NCI-H748 (cell line): ENCODE results near the gene TMEM39A.

Experiments
- DNase-seq: peaks from one replicate; lab custom pipeline; 2025; ENCODE audit not compliant: unreplicated experiment; lab: John Stamatoyannopoulos, UW

Gene TMEM39A

GRCh38 chr3:119463171-119464169, at the start of gene TMEM39A:
Gene TMEM39A, minus strand, starts transcription at chr3:119463615. Its CDS starts 1,541 bp downstream, at chr3:119462074.
- DNase-seq, result peak; percentile 98

- no peak for DNase-seq
Observed at GRCh38 chr3:119510690-119511089, 47.3 kb upstream of the TMEM39A start.

DNA sequence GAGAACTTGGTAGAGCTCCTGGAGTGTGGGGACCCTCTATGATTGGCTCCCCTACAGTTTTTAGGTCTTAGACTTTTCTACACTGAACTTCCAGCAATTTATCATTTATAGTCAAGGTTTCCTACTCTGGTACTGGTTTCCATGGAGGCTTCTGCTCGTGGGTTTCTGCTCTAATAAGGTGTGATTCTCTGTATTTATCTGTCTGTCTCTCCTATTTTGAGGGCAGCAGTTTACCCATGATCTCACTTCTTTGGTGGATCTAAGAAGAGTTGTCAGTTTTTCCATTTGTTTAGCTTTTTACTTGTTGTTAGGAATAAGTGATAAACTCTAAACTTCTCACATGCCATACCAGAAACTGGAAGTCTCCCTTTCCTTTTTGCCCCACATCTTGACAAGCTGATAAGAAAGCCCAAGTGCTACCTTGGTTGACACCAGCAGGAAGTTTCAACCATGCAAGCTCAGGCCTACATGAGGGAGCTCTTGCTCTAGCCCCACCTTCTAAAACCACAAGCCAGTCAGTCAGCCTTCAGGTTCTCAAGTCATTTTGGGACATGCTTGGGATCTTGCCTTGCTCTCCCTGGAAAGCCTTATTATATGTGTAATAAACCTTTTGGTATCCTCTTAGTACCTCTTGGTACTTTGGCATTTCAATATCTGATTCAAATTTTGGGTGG, 44.9 kb upstream of the TMEM39A start:
- no peak for DNase-seq

DNA sequence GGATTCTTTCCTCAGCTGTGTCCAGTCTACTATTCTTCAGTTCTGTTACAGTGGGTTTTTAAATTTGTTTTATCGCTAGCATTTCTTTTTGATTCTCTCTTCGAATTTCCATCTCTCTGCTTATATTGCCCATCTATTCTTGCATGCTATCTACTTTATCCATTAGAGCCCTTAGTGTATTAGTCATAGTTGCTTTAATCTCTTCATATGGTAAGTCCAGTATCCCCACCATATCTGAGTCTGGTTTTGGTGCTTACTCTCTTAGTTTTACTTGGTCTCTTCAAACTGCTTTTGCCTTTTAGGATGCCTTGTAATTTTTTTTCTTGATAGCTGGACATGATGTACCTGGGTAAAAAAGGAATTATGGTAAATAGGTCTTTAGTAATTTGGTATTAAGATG, 44.0 kb upstream of the TMEM39A start:
- no peak for DNase-seq

- DNase-seq, result no peak
Observed at GRCh38 chr3:119506631-119507030, 43.2 kb upstream of the TMEM39A start.

DNA sequence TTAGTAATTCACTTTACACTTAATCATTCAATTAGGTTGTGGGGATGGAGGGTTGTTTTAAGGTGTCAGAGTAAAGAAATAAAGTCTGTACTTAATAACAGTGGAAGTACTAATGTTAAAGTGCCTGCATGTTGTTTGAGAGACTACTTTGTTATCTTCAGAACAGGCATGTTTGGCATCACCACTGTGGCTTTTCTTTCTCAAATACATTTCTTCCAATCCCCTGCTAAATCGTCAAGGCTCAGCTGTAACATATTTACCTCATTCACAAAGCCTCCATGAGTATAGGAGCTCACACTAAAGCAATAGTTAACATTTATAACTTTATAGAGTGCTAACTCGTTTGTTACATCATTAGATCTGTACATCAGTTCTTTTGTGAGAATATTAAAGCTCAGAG, 37.5 kb upstream of the TMEM39A start:
- DNase-seq, result no peak

DNA sequence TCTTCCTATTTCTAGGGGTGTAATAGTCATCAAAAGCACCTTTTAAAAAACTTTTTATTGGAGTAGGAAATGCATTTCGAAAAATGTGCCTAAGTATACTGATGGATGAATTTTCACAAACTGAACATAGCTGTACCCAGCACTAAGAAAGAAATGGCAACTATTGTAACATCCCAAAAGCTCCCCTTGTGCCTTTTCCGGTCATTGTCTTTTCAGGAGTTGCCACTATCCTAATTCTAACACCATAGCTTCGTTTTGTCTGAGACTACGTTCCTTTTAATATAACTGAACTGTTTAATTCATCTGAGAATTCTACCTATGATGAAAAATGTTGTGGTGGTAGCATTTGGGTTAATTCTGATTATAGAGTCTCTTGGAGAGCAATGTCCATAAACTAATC, 36.9 kb upstream of the TMEM39A start:
- DNase-seq, result no peak

- DNase-seq, result peak; percentile 94
Observed at GRCh38 chr3:119498186-119499011, 35.0 kb upstream of the TMEM39A start, which contains the start of gene TIMMDC1. Gene TIMMDC1, plus strand, starts transcription at chr3:119498547. Its CDS starts 187 bp downstream, at chr3:119498734.

GRCh38 chr3:119497820-119498185, 34.4 kb upstream of the TMEM39A start:
- peak; percentile 10 for DNase-seq

DNA sequence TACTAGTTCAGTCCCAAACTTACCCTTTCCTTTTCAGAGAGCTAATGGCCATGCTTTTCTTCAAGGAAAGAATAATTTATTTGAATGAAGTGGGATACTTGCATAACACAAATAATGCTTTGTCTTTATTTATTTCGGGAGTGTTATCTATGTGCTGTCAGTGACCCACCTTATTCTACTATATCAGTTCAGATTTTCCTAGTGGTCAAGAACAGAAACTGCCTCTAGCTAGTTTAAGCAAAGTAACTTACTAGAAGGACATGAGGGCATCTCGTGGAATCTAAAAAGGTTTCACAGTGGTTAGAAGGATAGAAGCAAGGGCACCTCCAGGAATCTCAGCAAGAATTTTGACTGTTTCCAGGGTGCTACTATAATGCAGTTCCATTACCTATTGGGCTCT, 31.2 kb upstream of the TMEM39A start:
- DNase-seq, result no peak

DNA sequence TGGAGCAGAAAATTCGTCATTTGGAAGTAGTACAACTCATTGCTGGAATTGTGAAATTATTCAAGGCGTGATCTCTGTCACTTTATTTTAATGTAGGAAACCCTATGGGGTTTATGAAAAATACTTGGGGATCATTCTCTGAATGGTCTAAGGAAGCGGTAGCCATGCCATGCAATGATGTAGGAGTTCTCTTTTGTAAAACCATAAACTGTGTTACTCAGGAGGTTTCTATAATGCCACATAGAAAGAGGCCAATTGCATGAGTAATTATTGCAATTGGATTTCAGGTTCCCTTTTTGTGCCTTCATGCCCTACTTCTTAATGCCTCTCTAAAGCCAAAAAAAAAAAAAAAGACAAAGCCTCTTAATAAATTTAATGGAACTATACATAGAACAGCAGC, 29.4 kb upstream of the TMEM39A start:
- no peak for DNase-seq

- DNase-seq, result no peak
Observed at GRCh38 chr3:119492128-119492527, 28.7 kb upstream of the TMEM39A start.

GRCh38 chr3:119490153-119490552, 26.7 kb upstream of the TMEM39A start:
- DNase-seq, result no peak

DNA sequence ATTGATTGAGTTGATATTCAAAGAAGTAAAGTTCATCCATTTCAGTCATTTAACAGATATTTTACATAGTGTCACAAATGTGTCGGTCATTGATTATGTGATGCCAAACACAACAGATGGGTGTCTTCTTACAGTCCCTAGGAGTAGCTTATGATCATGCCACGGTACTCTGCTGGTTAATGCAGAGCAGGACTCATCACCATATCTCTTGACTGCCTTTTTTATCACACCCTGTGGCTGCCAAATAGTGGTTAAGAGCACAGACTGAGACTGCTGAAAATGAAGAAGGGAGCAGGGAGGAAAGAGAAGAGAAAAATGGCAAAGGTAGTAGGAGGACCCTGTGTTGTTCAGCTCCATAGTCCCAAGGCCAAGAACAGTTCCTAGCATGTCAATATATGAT, 22.1 kb upstream of the TMEM39A start:
- DNase-seq, result no peak

GRCh38 chr3:119483101-119483500, 19.7 kb upstream of the TMEM39A start:
- DNase-seq, result no peak

- DNase-seq, result no peak
Observed at GRCh38 chr3:119481079-119481478, 17.7 kb upstream of the TMEM39A start.

- DNase-seq, result no peak
Observed at GRCh38 chr3:119470866-119471265, 7.5 kb upstream of the TMEM39A start.

- DNase-seq, result no peak
Observed at GRCh38 chr3:119469418-119470189, 6.2 kb upstream of the TMEM39A start.

GRCh38 chr3:119468041-119468440, 4.6 kb upstream of the TMEM39A start:
- DNase-seq, result no peak

DNA sequence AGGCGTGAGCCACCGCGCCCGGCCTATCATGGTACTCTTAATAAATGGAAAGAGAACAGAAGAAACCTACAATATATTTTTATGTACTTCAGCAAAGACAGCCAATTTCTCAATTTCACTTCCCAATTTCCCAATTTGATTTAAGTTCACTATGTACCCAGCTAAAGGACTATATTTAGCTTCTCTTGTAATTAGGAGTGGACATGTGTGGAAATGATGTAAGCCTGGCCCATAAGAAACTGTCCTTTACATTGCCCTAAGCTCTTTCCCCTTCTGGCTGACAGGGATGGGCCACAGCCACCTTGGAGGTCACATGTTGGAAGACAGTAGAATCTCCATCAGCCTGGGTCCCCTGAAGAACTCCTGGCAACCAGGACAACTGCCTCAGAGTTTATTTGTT, 6.2 kb downstream of the TMEM39A start:
- no peak for DNase-seq
